ENCODE data around the gene FSD2. TPM values are rescaled to one million over a fixed set of nuclear protein-coding genes. Genes with fewer than 3 reads are reported as not detected.

The FSD2 gene
- total RNA-seq, 1 experiment from 2014 or later, result not detected

DNA sequence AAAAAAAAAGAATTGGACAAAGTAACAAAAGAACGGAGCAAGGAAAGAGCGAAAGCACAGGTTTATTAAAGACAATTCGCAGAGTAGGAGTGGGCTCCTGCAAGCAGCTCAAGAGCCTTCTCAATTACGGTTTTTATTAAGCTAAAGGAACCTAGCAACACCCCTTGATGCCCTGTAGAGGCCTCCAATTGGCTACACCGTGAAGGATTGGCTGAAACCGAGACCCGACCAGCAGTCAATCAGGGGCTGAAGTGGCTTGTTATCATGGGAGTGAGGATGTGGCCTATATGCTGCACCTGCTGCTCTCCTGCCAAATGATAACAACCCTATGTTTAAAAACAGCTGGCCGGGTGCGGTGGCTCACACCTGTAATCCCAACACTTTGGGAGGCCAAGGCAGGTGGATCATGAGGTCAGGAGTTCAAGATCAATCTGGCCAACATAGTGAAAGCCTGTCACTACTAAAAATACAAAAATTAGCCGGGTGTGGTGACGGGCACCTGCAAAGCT lies 75.8 kb downstream of the FSD2 start:
- Histone ChIP-seq H3K4ac (ENCODE audit: low read depth, low read length) (no peak overlapping the region), H4K8ac (replicated peaks; ENCODE audit: insufficient read length, low read depth, low read length) (no peak overlapping the region), H3K23ac (ENCODE audit: insufficient read length, low read depth, low read length) (no peak overlapping the region), H3K18ac (ENCODE audit: insufficient read length, low read depth, low read length) (no peak overlapping the region), H4K20me1 (ENCODE audit: control insufficient read depth, insufficient read depth, insufficient read length) (no peaks in the 10 kb centered on the region), H3K56ac (ENCODE audit: insufficient read length, low read depth, low read length) (no peak overlapping the region), H4K91ac (ENCODE audit: insufficient read length, low read depth, low read length) (no peak overlapping the region), H2AFZ (ENCODE audit: low read length) (no peak overlapping the region), H2BK5ac (ENCODE audit: insufficient read length, low read length) (no peak overlapping the region), H2BK15ac (ENCODE audit: low read depth, low read length) (no peak overlapping the region), H3K79me2 (ENCODE audit: insufficient read depth, low read length) (no peaks in the 10 kb centered on the region), H2BK120ac (ENCODE audit: low read depth, low read length, poor library complexity, severe bottlenecking) (no peak overlapping the region), H3K4me2 (ENCODE audit: insufficient read depth, insufficient read length, low read length) (no peak overlapping the region), H3K9me3 (ENCODE audit: control insufficient read depth, low read depth, low read length) (no peaks in the 10 kb centered on the region), H3K27ac (ENCODE audit: insufficient read length, low read depth, low read length) (no peak overlapping the region), H3T11ph (ENCODE audit: low read length) (no peak overlapping the region), H2BK20ac (ENCODE audit: low read depth, low read length, poor library complexity, severe bottlenecking) (no peak overlapping the region), H3K9ac (ENCODE audit: extremely low read depth, insufficient read length, low read length) (no peak overlapping the region), H2BK12ac (ENCODE audit: insufficient read length, low read depth, low read length) (no peak overlapping the region), H3K4me1 (ENCODE audit: insufficient read depth, low read length) (no peaks in the 10 kb centered on the region), H2AK5ac (ENCODE audit: insufficient read length, low read length) (no peak overlapping the region), H3K23me2 (ENCODE audit: insufficient read length, low read depth, low read length, poor library complexity, severe bottlenecking) (no peaks in the 10 kb centered on the region), H4K5ac (ENCODE audit: insufficient read length, low read depth, low read length) (no peak overlapping the region), H3K79me1 (ENCODE audit: insufficient read depth, low read depth, low read length, poor library complexity, severe bottlenecking) (no peaks in the 10 kb centered on the region), H3K27me3 (ENCODE audit: insufficient read depth, low read length) (no peaks in the 10 kb centered on the region), H3K14ac (ENCODE audit: insufficient read depth, low read length) (no peak overlapping the region)
- no peak overlapping the region for H3K4me3 Mint-ChIP-seq
- no peak for DNase-seq
- no peaks in the 10 kb centered on the region for H3K36me3 Mint-ChIP-seq (ENCODE audit: insufficient read depth in 1 of 3, low read depth in 3 of 3)
- no CpG with 5 or more reads among the region's 11 CpGs for WGBS (ENCODE audit: extremely low coverage, insufficient read length, low lambda C conversion rate)
- no peaks in the 10 kb centered on the region for H3K9me3 Mint-ChIP-seq
- H3K27ac Mint-ChIP-seq, result no peak overlapping the region; a peak in 1 of 7 replicates
- no peaks in the 10 kb centered on the region; the same call in 1 of the 2 replicates for H3K27me3 Mint-ChIP-seq (ENCODE audit: low read depth)
- TF ChIP-seq, protein P1, sequence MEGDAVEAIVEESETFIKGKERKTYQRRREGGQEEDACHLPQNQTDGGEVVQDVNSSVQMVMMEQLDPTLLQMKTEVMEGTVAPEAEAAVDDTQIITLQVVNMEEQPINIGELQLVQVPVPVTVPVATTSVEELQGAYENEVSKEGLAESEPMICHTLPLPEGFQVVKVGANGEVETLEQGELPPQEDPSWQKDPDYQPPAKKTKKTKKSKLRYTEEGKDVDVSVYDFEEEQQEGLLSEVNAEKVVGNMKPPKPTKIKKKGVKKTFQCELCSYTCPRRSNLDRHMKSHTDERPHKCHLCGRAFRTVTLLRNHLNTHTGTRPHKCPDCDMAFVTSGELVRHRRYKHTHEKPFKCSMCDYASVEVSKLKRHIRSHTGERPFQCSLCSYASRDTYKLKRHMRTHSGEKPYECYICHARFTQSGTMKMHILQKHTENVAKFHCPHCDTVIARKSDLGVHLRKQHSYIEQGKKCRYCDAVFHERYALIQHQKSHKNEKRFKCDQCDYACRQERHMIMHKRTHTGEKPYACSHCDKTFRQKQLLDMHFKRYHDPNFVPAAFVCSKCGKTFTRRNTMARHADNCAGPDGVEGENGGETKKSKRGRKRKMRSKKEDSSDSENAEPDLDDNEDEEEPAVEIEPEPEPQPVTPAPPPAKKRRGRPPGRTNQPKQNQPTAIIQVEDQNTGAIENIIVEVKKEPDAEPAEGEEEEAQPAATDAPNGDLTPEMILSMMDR (conservative IDR thresholded peaks at IDR 0.05), result no peak
- H3K4me1 Mint-ChIP-seq, result no peaks in the 10 kb centered on the region
